ENCODE measurements around the gene ERI2.

GRCh38 chr16:20826039-20826566, 19.8 kb upstream of the ERI2 start:
- no peak for TF ChIP-seq CTCF (IDR thresholded peaks at IDR 0.05 in 8 of 11, conservative IDR thresholded peaks at IDR 0.05 in 3 of 11)
- no peak for TF ChIP-seq POLR2A (IDR thresholded peaks at IDR 0.05)
